ENCODE measurements around the gene ONECUT1. TPM values are rescaled to one million over a fixed set of nuclear protein-coding genes. Genes with fewer than 3 reads are reported as not detected.

The ONECUT1 gene
- total and polyA plus RNA-seq, 2 experiments from 2014 or later, result 5.9 to 9.5 TPM

DNA sequence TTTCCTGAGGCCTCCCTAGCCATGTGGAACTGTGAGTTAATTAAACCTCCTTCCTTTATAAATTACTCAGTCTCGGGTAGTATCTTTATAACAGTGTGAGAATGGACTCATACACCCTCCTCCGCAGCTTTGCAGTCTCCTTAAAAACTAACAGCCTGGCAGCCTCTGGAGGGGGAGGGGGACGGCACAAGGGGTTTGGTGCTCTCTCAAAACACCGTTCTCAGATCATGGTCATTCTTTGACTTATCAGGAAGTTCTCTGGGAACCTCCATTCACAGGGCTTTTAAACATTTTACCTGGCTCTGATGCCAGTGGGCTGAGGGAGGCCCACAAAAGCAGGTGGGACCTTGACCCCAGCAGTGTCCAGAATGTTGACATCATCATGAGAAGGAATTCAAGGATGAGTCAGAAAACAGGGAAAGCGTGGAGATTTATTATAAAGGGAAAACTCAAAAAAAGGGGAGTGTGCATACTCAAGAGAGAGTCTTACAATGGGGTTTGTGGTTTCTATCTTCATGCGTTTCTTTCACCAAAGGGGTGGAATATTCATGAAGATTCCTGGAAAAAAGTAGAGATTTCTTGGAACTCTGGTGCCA, 43.9 kb downstream of the ONECUT1 start:
- no peak overlapping the region for H3K4me2 ChIP-seq
- TF ChIP-seq EZH2 (IDR thresholded peaks at IDR 0.05; ENCODE audit: borderline replicate concordance) (no peak), EZH2phosphoT487 (IDR thresholded peaks at IDR 0.05; ENCODE audit: low read depth, severe bottlenecking, unreplicated experiment) (no peak), CTCF (IDR thresholded peaks at IDR 0.05; ENCODE audit: poor library complexity) (no peak)
- H3K79me2 ChIP-seq, result no peaks in the 10 kb centered on the region
- no peak overlapping the region for H3K4me3 ChIP-seq
- H3K27ac ChIP-seq, result no peak overlapping the region
- no peaks in the 10 kb centered on the region for H3K4me1 ChIP-seq (ENCODE audit: insufficient read depth)
- H3K9me3 ChIP-seq (ENCODE audit: low read depth), result no peaks in the 10 kb centered on the region
- DNase-seq (ENCODE audit: low spot score), result peak; percentile 15
- no peaks in the 10 kb centered on the region for H4K20me1 ChIP-seq (ENCODE audit: insufficient read depth, poor library complexity, severe bottlenecking)
- WGBS (ENCODE audit: low lambda C conversion rate, missing lambda C conversion rate), result 46% methylated on average over 6 of the region's 6 CpGs
- no peaks in the 10 kb centered on the region for H3K36me3 ChIP-seq (replicated peaks; ENCODE audit: insufficient read depth, low read depth)
- no peaks in the 10 kb centered on the region for H3K9me2 ChIP-seq (replicated peaks; ENCODE audit: insufficient read depth)
- no peak overlapping the region for H2AFZ ChIP-seq
- H3K27me3 ChIP-seq, result no peaks in the 10 kb centered on the region

DNA sequence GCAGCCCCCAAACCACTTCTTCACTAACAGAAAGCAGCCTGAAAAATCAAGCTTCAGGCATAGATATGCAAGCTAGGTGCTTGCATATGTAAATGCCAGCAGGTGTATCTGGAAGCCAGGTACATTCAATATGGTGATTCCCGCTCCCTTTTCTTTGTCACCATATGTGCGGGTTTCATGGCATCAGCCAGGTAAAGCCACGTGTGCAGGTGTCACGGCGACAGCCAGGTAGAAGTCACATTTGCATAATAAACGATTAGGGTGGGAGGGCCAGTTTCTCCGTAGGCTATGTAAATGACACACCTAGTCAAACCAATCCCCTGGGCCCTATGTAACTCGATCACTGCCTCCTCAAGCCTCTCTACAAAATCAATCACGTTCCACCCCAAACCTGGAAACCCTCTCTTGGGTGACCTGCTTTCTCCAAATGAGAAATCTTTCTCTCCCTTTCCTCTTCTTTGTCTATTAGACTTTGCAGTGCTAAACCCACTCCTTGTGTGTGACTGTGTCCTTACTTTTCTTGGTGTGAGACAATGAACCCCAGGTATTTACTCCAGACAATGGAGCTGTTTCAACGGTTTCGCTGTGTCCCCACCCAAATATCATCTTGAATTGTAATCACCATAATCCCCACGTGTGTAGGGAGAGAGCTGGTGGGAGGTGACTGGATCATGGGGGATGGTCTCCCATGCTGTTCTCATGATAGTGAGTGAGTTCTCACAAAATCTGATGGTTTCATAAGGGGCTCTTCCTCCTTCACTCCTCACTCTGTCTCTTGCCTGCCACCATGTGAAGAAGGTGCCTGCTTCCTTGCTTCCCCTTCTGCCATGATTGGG, 44.6 kb downstream of the ONECUT1 start:
- H3K9me2 ChIP-seq (replicated peaks; ENCODE audit: insufficient read depth), result no peaks in the 10 kb centered on the region
- H3K27ac ChIP-seq, result no peak overlapping the region
- no peak overlapping the region for H3K4me2 ChIP-seq
- H3K4me1 ChIP-seq (ENCODE audit: insufficient read depth), result no peaks in the 10 kb centered on the region
- no peaks in the 10 kb centered on the region for H3K27me3 ChIP-seq
- no peaks in the 10 kb centered on the region for H3K36me3 ChIP-seq (replicated peaks; ENCODE audit: insufficient read depth, low read depth)
- no peak for TF ChIP-seq EZH2 (IDR thresholded peaks at IDR 0.05; ENCODE audit: borderline replicate concordance)
- H3K9me3 ChIP-seq (ENCODE audit: low read depth), result no peaks in the 10 kb centered on the region
- H4K20me1 ChIP-seq (ENCODE audit: insufficient read depth, poor library complexity, severe bottlenecking), result no peaks in the 10 kb centered on the region
- no peak overlapping the region for H2AFZ ChIP-seq
- DNase-seq (ENCODE audit: low spot score), result no peak
- 19% methylated on average over 12 of the region's 12 CpGs for WGBS (ENCODE audit: low lambda C conversion rate, missing lambda C conversion rate)
- no peak overlapping the region for H3K4me3 ChIP-seq
- no peaks in the 10 kb centered on the region for H3K79me2 ChIP-seq

DNA sequence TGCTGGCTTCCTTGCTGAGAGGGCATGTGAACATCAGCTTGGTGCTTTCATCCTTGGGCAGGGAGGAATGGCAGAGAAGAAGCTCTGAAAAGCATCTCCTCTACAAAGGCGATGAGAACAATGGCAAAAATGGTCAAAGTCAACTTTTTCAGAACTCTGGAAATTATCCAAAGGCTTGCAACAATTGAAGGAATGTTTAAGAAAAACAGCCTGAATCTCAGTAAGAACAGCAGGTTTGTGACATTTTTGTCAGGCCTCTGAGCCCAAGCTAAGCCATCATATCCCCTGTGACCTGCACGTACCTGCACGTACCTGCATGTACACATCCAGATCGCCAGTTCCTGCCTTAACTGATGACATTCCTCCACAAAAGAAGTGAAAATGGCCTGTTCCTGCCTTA, 51.8 kb downstream of the ONECUT1 start:
- TF ChIP-seq EZH2 (IDR thresholded peaks at IDR 0.05; ENCODE audit: borderline replicate concordance), result no peak
- no peak for TF ChIP-seq EZH2phosphoT487 (IDR thresholded peaks at IDR 0.05; ENCODE audit: low read depth, severe bottlenecking, unreplicated experiment)
- TF ChIP-seq CTCF (IDR thresholded peaks at IDR 0.05; ENCODE audit: poor library complexity), result no peak
- DNase-seq (ENCODE audit: low spot score), result no peak
- H3K27me3 ChIP-seq, result no peaks in the 10 kb centered on the region
- no peaks in the 10 kb centered on the region for H3K9me3 ChIP-seq (ENCODE audit: low read depth)
- H4K20me1 ChIP-seq (ENCODE audit: insufficient read depth, poor library complexity, severe bottlenecking), result no peaks in the 10 kb centered on the region
- H3K27ac ChIP-seq, result no peak overlapping the region
- peaks cover 7% of the 10 kb centered on the region for H3K4me1 ChIP-seq (ENCODE audit: insufficient read depth)
- no peak overlapping the region for H2AFZ ChIP-seq
- no peak overlapping the region for H3K4me3 ChIP-seq
- no peak overlapping the region for H3K4me2 ChIP-seq
- no peaks in the 10 kb centered on the region for H3K9me2 ChIP-seq (replicated peaks; ENCODE audit: insufficient read depth)
- no peaks in the 10 kb centered on the region for H3K36me3 ChIP-seq (replicated peaks; ENCODE audit: insufficient read depth, low read depth)
- 89% methylated on average over 4 of the region's 4 CpGs for WGBS (ENCODE audit: low lambda C conversion rate, missing lambda C conversion rate)
- no peaks in the 10 kb centered on the region for H3K79me2 ChIP-seq

DNA sequence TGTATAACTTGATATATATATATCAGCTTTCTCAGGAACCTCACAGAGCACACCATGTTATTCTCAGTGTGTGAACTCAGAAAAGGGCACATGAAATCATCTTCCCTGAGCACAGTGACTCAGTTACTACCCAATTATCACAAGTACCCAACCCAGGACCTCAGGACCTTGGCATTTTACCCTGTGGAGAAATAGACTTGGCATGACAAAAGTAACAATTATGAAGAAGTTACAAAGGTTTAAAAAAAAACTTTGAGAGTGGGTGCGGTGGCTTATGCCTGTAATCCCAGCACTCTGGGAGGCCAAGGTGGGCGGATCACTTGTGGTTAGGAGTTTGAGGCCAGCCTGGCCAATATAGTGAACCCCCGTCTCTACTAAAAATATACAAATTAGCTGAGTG, 52.4 kb downstream of the ONECUT1 start:
- H4K20me1 ChIP-seq (ENCODE audit: insufficient read depth, poor library complexity, severe bottlenecking), result no peaks in the 10 kb centered on the region
- peaks cover 7% of the 10 kb centered on the region for H3K4me1 ChIP-seq (ENCODE audit: insufficient read depth)
- no peaks in the 10 kb centered on the region for H3K36me3 ChIP-seq (replicated peaks; ENCODE audit: insufficient read depth, low read depth)
- no peak overlapping the region for H2AFZ ChIP-seq
- no peaks in the 10 kb centered on the region for H3K9me3 ChIP-seq (ENCODE audit: low read depth)
- TF ChIP-seq EZH2phosphoT487 (IDR thresholded peaks at IDR 0.05; ENCODE audit: low read depth, severe bottlenecking, unreplicated experiment), result no peak
- TF ChIP-seq CTCF (IDR thresholded peaks at IDR 0.05; ENCODE audit: poor library complexity), result no peak
- TF ChIP-seq EZH2 (IDR thresholded peaks at IDR 0.05; ENCODE audit: borderline replicate concordance), result no peak
- H3K27ac ChIP-seq, result no peak overlapping the region
- no peaks in the 10 kb centered on the region for H3K79me2 ChIP-seq
- 83% methylated on average over 3 of the region's 3 CpGs for WGBS (ENCODE audit: low lambda C conversion rate, missing lambda C conversion rate)
- no peak overlapping the region for H3K4me2 ChIP-seq
- H3K27me3 ChIP-seq, result no peaks in the 10 kb centered on the region
- no peak overlapping the region for H3K4me3 ChIP-seq
- H3K9me2 ChIP-seq (replicated peaks; ENCODE audit: insufficient read depth), result no peaks in the 10 kb centered on the region
- no peak for DNase-seq (ENCODE audit: low spot score)
